GM23338 (cell line): ENCODE measurements around the gene CS. TPM values are rescaled to one million over a fixed set of nuclear protein-coding genes. Genes with fewer than 3 reads are reported as not detected.

ENCODE experiments used
- ATAC-seq: fragments of 200-7000 bp; cut with Tn5 transposase; 3 replicates; pipeline ENCODE4 v1.9.1; 2020
- DNase-seq: peaks from one replicate; pipeline ENCODE4 v3.0.0-alpha.2; 2015; ENCODE audit warnings: low spot score
- H2AFZ ChIP-seq: fragments of 200-600 bp; sonication (generic); 2 replicates; pipeline ENCODE4 v1.8.0; 2016; ENCODE audit warnings: antibody characterized with exemption, mild to moderate bottlenecking, moderate library complexity
- H3F3A ChIP-seq: fragments of 200-600 bp; sonication (generic); replicated peaks from 2 replicates; pipeline ENCODE4 v1.8.0; 2017; ENCODE audit warnings: antibody characterized with exemption, mixed run types, low read depth
- H3K27ac ChIP-seq: fragments of 200-600 bp; sonication (generic); 2 replicates; pipeline ENCODE4 v1.6.1; 2016; ENCODE audit warnings: low read depth
- H3K27me3 ChIP-seq: fragments of 200-600 bp; sonication (generic); 2 replicates; pipeline ENCODE4 v1.8.0; 2016; ENCODE audit warnings: mild to moderate bottlenecking, mixed run types, moderate library complexity; ENCODE audit not compliant: insufficient read depth
- H3K36me3 ChIP-seq: fragments of 200-600 bp; sonication (generic); 2 replicates; pipeline ENCODE4 v1.8.0; 2016; ENCODE audit warnings: mild to moderate bottlenecking; ENCODE audit not compliant: insufficient read depth
- H3K4me1 ChIP-seq: fragments of 200-600 bp; sonication (generic); 2 replicates; pipeline ENCODE4 v1.8.0; 2016; ENCODE audit warnings: mild to moderate bottlenecking, moderate library complexity; ENCODE audit not compliant: insufficient read depth
- H3K4me2 ChIP-seq: fragments of 200-600 bp; sonication (generic); 2 replicates; pipeline ENCODE4 v1.7.1; 2017; ENCODE audit warnings: mixed run types
- H3K4me3 ChIP-seq: fragments of 200-600 bp; sonication (generic); 2 replicates; pipeline ENCODE4 v1.6.1; 2016; ENCODE audit warnings: mixed run types
- H3K79me2 ChIP-seq: fragments of 200-600 bp; sonication (generic); replicated peaks from 2 replicates; pipeline ENCODE4 v1.8.0; 2017; ENCODE audit warnings: mild to moderate bottlenecking; ENCODE audit not compliant: insufficient read depth
- H3K9me2 ChIP-seq: fragments of 200-600 bp; sonication (generic); 2 replicates; pipeline ENCODE4 v1.8.0; 2017; ENCODE audit not compliant: insufficient read depth
- H4K20me1 ChIP-seq: fragments of 200-600 bp; sonication (generic); replicated peaks from 2 replicates; pipeline ENCODE4 v1.8.0; 2017; ENCODE audit warnings: mild to moderate bottlenecking; ENCODE audit not compliant: insufficient read depth
- H3K27ac Mint-ChIP-seq: 2 replicates; pipeline ENCODE4 v1.8.0; 2020; ENCODE audit warnings: inconsistent platforms, mild to moderate bottlenecking, moderate library complexity, mixed read lengths
- H3K27me3 Mint-ChIP-seq: 3 replicates; pipeline ENCODE4 v1.8.0; 2022; ENCODE audit warnings: low read depth, mild to moderate bottlenecking, moderate library complexity, mixed read lengths, inconsistent platforms; ENCODE audit not compliant: insufficient read depth, poor library complexity
- H3K36me3 Mint-ChIP-seq: 3 replicates; pipeline ENCODE4 v1.8.0; 2021; ENCODE audit warnings: low read depth, mild to moderate bottlenecking, inconsistent platforms, moderate library complexity, mixed read lengths
- H3K4me1 Mint-ChIP-seq: 3 replicates; pipeline ENCODE4 v1.8.0; 2020; ENCODE audit warnings: mild to moderate bottlenecking, inconsistent platforms, mixed read lengths
- H3K4me3 Mint-ChIP-seq: 3 replicates; pipeline ENCODE4 v1.8.0; 2021; ENCODE audit warnings: moderate library complexity, mild to moderate bottlenecking, inconsistent platforms, mixed read lengths
- H3K9me3 Mint-ChIP-seq: 3 replicates; pipeline ENCODE4 v1.8.0; 2020; ENCODE audit warnings: moderate library complexity, mild to moderate bottlenecking, inconsistent platforms, mixed read lengths
- CREB1 ChIP-seq: fragments of 250-450 bp; sonication (Bioruptor Pico); IDR thresholded peaks from 2 replicates; pipeline ENCODE4 v1.5.0; 2020; ENCODE audit warnings: low read depth, mild to moderate bottlenecking, moderate library complexity
- EZH2 ChIP-seq: fragments of 200-600 bp; sonication (generic); IDR thresholded peaks from one replicate; pipeline ENCODE4 v1.8.0; 2017; ENCODE audit warnings: antibody characterized with exemption, mild to moderate bottlenecking, low read depth; ENCODE audit not compliant: unreplicated experiment
- JUNB ChIP-seq: IDR thresholded peaks from one replicate; pipeline ENCODE4 v1.6.1; 2016; ENCODE audit warnings: antibody characterized with exemption; ENCODE audit not compliant: unreplicated experiment
- NANOG ChIP-seq: IDR thresholded peaks from 2 replicates; pipeline ENCODE4 v1.6.1; 2016; ENCODE audit warnings: antibody characterized with exemption, borderline replicate concordance
- STAT1 ChIP-seq: IDR thresholded peaks from one replicate; pipeline ENCODE4 v1.6.1; 2016; ENCODE audit warnings: antibody characterized with exemption; ENCODE audit not compliant: unreplicated experiment
- ZNF114 ChIP-seq: fragments of 250-450 bp; sonication (Bioruptor Pico); IDR thresholded peaks from 2 replicates; pipeline ENCODE4 v1.5.0; 2020; ENCODE audit warnings: mild to moderate bottlenecking, moderate library complexity
- ZNF331 ChIP-seq: fragments of 250-450 bp; sonication (Bioruptor Pico); IDR thresholded peaks from 2 replicates; pipeline ENCODE4 v1.5.0; 2020; ENCODE audit warnings: low read depth, mild to moderate bottlenecking, moderate library complexity
- polyA plus RNA-seq: library from polyadenylated mRNA; unstranded; fragments of >200 nt; fragmentation: Nextera tagmentation; extraction: Ambion mirVana; gene quantifications from 2 replicates; pipeline ENCODE4 v1.2.1, GENCODE V29; 2016
- total RNA-seq: library from RNA; depleted of rRNA; stranded (reverse); fragments of >200 nt; shearing (Covaris generic); gene quantifications from 2 replicates; pipeline ENCODE4 v1.2.3, GENCODE V29; 2014
- TF ChIP-seq, protein P1 (sequence below): IDR thresholded peaks from one replicate; pipeline ENCODE4 v1.6.1; 2018; ENCODE audit warnings: antibody characterized with exemption; ENCODE audit not compliant: unreplicated experiment
- TF ChIP-seq, protein P2 (sequence below): IDR thresholded peaks from 2 replicates; pipeline ENCODE4 v1.6.1; 2016; ENCODE audit warnings: antibody characterized with exemption

CS gene
- total and polyA plus RNA-seq, 2 experiments from 2014 or later = 63.3 to 166 TPM

DNA sequence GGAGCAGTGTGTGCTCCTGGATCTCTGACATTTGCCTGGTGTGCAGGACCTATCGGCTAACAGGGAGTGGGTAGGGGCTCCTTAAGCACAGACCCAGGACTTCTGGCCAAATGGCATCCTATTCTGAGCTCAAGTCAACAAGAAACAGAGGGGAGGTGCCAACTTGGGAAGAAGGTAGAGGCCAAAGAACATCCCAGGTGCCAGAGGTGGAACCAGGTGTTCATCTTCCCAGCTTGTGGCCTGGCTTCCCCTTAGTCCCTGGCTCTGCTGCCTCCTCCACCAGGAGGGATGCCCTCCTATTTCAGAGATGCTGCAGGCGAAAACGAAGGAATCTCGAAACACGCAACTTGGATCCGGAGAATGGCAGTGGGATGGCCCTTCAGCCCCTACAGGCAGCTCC lies 64.0 kb downstream of the CS start (continued):
- TF ChIP-seq, protein P1, sequence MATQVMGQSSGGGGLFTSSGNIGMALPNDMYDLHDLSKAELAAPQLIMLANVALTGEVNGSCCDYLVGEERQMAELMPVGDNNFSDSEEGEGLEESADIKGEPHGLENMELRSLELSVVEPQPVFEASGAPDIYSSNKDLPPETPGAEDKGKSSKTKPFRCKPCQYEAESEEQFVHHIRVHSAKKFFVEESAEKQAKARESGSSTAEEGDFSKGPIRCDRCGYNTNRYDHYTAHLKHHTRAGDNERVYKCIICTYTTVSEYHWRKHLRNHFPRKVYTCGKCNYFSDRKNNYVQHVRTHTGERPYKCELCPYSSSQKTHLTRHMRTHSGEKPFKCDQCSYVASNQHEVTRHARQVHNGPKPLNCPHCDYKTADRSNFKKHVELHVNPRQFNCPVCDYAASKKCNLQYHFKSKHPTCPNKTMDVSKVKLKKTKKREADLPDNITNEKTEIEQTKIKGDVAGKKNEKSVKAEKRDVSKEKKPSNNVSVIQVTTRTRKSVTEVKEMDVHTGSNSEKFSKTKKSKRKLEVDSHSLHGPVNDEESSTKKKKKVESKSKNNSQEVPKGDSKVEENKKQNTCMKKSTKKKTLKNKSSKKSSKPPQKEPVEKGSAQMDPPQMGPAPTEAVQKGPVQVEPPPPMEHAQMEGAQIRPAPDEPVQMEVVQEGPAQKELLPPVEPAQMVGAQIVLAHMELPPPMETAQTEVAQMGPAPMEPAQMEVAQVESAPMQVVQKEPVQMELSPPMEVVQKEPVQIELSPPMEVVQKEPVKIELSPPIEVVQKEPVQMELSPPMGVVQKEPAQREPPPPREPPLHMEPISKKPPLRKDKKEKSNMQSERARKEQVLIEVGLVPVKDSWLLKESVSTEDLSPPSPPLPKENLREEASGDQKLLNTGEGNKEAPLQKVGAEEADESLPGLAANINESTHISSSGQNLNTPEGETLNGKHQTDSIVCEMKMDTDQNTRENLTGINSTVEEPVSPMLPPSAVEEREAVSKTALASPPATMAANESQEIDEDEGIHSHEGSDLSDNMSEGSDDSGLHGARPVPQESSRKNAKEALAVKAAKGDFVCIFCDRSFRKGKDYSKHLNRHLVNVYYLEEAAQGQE = no peak

DNA sequence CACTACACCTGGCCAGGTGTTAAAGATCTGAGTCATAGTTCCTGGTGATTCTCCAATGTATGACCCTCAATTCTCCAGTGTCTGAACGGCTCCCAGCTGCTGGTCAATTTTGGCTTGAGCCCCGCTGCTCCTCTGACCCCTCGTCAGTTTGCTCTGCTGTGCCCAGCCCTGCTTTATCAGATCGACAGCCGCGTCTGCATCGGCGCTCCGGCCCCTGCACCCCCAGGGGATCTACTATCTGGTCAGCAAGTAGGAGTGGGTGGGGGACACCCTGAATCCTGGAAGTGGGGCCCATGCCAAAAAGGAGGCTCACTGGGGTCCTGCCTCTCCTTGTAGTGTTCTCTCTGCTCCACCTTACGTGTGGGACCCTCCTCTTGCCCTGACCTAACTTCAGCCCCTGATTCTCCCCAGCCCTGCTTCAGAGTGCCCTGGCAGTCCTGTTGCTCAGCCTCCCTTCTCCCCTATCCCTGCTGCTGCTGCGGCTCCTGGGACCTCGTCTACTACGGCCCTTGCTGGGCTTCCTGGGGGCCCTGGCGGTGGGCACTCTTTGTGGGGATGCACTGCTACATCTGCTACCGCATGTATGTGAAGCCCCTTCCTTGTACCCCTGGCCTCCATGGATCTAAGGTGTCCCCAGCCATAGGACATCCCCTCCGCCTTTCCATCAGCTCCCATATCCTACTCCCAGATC lies 65.2 kb downstream of the CS start:
- Histone ChIP-seq H3F3A (peaks cover 7% of the 10 kb centered on the region; the same call in 1 of the 2 replicates), H3K4me1 (no peaks in the 10 kb centered on the region), H2AFZ (no peak overlapping the region), H3K9me2 (no peaks in the 10 kb centered on the region), H3K36me3 (no peaks in the 10 kb centered on the region), H4K20me1 (no peaks in the 10 kb centered on the region; the same call in 1 of the 2 replicates), H3K79me2 (no peaks in the 10 kb centered on the region), H3K4me2 (no peak overlapping the region), H3K27ac (no peak overlapping the region), H3K4me3 (no peak overlapping the region), H3K27me3 (peaks cover 5% of the 10 kb centered on the region; the same call in 1 of the 2 replicates)
- H3K4me1 Mint-ChIP-seq = peaks cover 19% of the 10 kb centered on the region; the same call in 2 of the 3 replicates
- no peak for ATAC-seq
- H3K27me3 Mint-ChIP-seq = peaks cover 9% of the 10 kb centered on the region
- DNase-seq = no peak
- no peak for TF ChIP-seq CREB1 (CRISPR knock-in tag)
- no peak for TF ChIP-seq ZNF331 (CRISPR knock-in tag)
- no peak for TF ChIP-seq STAT1
- no peak for TF ChIP-seq JUNB
- TF ChIP-seq, protein P2, sequence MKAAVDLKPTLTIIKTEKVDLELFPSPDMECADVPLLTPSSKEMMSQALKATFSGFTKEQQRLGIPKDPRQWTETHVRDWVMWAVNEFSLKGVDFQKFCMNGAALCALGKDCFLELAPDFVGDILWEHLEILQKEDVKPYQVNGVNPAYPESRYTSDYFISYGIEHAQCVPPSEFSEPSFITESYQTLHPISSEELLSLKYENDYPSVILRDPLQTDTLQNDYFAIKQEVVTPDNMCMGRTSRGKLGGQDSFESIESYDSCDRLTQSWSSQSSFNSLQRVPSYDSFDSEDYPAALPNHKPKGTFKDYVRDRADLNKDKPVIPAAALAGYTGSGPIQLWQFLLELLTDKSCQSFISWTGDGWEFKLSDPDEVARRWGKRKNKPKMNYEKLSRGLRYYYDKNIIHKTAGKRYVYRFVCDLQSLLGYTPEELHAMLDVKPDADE = no peak
- TF ChIP-seq NANOG = no peak
- no peak for TF ChIP-seq ZNF114 (CRISPR knock-in tag)
- no peak for TF ChIP-seq EZH2
- no peaks in the 10 kb centered on the region for H3K36me3 Mint-ChIP-seq
- no peak overlapping the region for H3K4me3 Mint-ChIP-seq
- no peak overlapping the region for H3K27ac Mint-ChIP-seq
- H3K9me3 Mint-ChIP-seq = no peaks in the 10 kb centered on the region
